Measurements from ENCODE around the gene TADA1. TPM values are rescaled to one million over a fixed set of nuclear protein-coding genes. Genes with fewer than 3 reads are reported as not detected.
A peak's percentile ranks its signal among the peaks of the same experiment; 100 is the strongest.
"Not testable (repeated sequence)": the region's sequence is repeated elsewhere in the genome, so short reads cannot be mapped to it uniquely, and the experiment has no call there.

Gene TADA1
- total RNA-seq, 2 experiments from 2014 or later, result 19.2 to 21.4 TPM

DNA sequence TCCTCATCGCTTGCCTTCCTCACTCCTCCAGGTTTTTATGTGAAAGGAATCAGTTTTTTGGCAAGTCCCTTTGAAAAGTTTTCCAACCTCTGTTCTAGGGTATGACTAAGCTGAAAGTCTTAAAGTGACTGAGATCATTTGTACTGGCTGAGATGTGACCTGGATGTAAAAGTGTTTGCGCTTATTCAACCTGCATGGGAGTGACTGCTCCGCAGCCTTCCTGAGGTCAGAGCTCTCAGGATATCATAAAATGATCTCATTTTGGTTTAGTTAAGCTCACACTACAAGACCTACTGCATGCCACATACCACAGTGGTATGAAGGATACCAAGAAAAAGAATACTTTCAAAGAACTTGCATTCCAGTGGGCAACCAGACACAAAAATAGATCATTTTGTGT is 29.8 kb upstream of the TADA1 start:
- peaks cover 5% of the 10 kb centered on the region for H3K4me1 Mint-ChIP-seq
- H3K4me3 Mint-ChIP-seq, result no peak overlapping the region
- peaks cover 2% of the 10 kb centered on the region for H3K9me3 Mint-ChIP-seq
- H3K27ac Mint-ChIP-seq, result no peak overlapping the region
- DNase-seq, result no peak
- no peaks in the 10 kb centered on the region for H3K36me3 Mint-ChIP-seq
- no peaks in the 10 kb centered on the region for H3K27me3 Mint-ChIP-seq

DNA sequence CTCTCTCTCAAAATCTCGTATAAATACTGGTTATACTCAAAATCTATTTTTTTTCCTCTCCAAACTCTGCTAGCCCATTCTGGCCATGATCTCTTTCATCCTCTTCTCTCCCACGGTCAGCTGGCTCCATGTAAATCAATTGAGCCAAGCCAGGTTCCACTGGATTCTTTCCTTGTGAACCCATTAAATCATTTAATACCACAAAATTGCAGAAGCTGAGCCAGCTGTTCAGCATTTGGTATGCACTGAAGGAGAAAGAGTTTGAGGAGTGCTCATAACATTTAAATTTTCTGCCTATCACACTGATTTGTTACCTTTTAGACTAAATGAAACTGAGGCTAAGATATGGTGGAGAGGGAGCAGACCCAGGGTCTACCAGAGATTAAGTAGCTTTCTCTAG is 29.1 kb upstream of the TADA1 start:
- H3K4me3 Mint-ChIP-seq, result no peak overlapping the region
- H3K27me3 Mint-ChIP-seq, result no peaks in the 10 kb centered on the region
- no peaks in the 10 kb centered on the region for H3K36me3 Mint-ChIP-seq
- peaks cover 4% of the 10 kb centered on the region for H3K4me1 Mint-ChIP-seq
- no peaks in the 10 kb centered on the region for H3K9me3 Mint-ChIP-seq
- H3K27ac Mint-ChIP-seq, result no peak overlapping the region
- no peak for DNase-seq

DNA sequence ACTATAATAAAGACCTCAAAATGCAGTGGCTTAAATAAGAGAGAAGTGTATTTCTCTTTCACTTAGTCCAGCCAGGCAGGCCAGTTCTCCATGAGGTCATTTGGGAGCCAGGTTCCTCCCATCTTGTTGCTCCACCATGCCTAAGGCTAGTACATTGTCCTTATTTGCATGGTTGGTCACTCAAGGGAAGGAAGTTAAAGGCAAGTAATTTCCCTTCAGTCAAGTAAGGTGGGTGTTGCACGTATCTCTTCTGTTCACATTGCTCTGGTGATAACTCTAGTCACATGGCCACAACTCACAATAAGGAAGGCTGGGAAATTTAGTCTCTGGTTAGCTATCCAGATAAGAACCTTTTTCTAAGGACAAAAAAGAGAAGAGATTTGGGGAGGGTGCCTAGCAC is 27.2 kb upstream of the TADA1 start:
- H3K4me3 Mint-ChIP-seq, result no peak overlapping the region
- H3K36me3 Mint-ChIP-seq, result peaks cover 2% of the 10 kb centered on the region
- peaks cover 4% of the 10 kb centered on the region for H3K4me1 Mint-ChIP-seq
- DNase-seq, result no peak
- H3K27ac Mint-ChIP-seq, result no peak overlapping the region
- H3K9me3 Mint-ChIP-seq, result peaks cover 3% of the 10 kb centered on the region
- no peaks in the 10 kb centered on the region for H3K27me3 Mint-ChIP-seq

GRCh38 chr1:166902279-166902678 is 26.2 kb upstream of the TADA1 start:
- peaks cover 4% of the 10 kb centered on the region for H3K4me1 Mint-ChIP-seq
- H3K27me3 Mint-ChIP-seq, result no peaks in the 10 kb centered on the region
- H3K4me3 Mint-ChIP-seq, result no peak overlapping the region
- DNase-seq, result no peak
- H3K9me3 Mint-ChIP-seq, result peaks cover 5% of the 10 kb centered on the region
- H3K36me3 Mint-ChIP-seq, result peaks cover 3% of the 10 kb centered on the region
- no peak overlapping the region for H3K27ac Mint-ChIP-seq

DNA sequence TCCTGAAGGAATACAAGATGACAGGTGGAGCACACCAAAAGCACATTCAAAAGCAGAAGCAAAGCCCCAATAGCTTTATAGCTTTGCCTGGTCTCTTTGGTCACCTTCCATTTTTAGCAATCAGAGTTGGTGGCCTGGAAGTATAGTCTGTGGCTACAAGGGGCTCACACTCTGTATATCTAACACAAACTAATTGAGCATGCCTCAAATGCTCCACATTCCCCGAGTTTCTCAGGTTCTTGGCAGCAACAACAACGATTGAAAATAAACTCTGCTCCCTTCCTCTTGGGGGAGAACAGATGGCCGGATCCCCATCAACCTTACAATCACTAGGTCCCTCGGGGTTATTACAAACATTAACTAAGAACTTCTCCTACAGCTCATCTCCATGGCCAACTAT is 24.9 kb upstream of the TADA1 start:
- Mint-ChIP-seq H3K4me1 (peaks cover 2% of the 10 kb centered on the region), H3K27ac (no peak overlapping the region), H3K27me3 (no peaks in the 10 kb centered on the region), H3K36me3 (peaks cover 9% of the 10 kb centered on the region), H3K4me3 (no peak overlapping the region), H3K9me3 (peaks cover 8% of the 10 kb centered on the region)
- DNase-seq, result no peak

DNA sequence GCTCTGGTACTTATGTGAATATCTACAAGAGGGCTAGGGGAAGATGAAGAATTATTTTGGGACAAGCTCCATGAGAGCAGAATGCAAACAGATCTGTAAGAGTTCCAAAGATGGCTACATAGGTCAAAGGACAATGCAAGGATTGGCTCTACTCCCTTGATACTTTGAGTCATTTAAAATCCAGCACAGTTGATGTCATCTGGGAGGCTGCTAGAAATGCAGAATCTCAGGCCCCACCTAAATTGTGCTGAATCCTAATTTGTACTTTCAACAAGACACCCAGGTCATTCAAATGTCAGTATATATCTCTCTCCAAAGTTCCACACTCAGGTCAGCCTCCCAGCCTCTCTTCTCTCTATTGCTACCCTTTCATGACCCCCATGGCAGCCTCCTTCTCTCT is 23.7 kb upstream of the TADA1 start:
- peaks cover 8% of the 10 kb centered on the region for H3K9me3 Mint-ChIP-seq
- H3K4me3 Mint-ChIP-seq, result no peak overlapping the region
- peaks cover 11% of the 10 kb centered on the region for H3K36me3 Mint-ChIP-seq
- no peak overlapping the region for H3K27ac Mint-ChIP-seq
- DNase-seq, result no peak
- H3K4me1 Mint-ChIP-seq, result peaks cover 2% of the 10 kb centered on the region
- H3K27me3 Mint-ChIP-seq, result no peaks in the 10 kb centered on the region

GRCh38 chr1:166895766-166896165 is 19.7 kb upstream of the TADA1 start:
- Mint-ChIP-seq H3K27me3 (no peaks in the 10 kb centered on the region), H3K9me3 (peaks cover 8% of the 10 kb centered on the region), H3K27ac (no peak overlapping the region), H3K4me1 (no peaks in the 10 kb centered on the region), H3K36me3 (peaks cover 11% of the 10 kb centered on the region), H3K4me3 (no peak overlapping the region)
- no peak for DNase-seq

GRCh38 chr1:166889776-166890175 is 13.7 kb upstream of the TADA1 start:
- Mint-ChIP-seq H3K36me3 (no peaks in the 10 kb centered on the region), H3K4me1 (peaks cover 5% of the 10 kb centered on the region), H3K27me3 (peaks cover 16% of the 10 kb centered on the region), H3K9me3 (no peaks in the 10 kb centered on the region), H3K27ac (no peak overlapping the region), H3K4me3 (no peak overlapping the region)
- DNase-seq, result no peak

DNA sequence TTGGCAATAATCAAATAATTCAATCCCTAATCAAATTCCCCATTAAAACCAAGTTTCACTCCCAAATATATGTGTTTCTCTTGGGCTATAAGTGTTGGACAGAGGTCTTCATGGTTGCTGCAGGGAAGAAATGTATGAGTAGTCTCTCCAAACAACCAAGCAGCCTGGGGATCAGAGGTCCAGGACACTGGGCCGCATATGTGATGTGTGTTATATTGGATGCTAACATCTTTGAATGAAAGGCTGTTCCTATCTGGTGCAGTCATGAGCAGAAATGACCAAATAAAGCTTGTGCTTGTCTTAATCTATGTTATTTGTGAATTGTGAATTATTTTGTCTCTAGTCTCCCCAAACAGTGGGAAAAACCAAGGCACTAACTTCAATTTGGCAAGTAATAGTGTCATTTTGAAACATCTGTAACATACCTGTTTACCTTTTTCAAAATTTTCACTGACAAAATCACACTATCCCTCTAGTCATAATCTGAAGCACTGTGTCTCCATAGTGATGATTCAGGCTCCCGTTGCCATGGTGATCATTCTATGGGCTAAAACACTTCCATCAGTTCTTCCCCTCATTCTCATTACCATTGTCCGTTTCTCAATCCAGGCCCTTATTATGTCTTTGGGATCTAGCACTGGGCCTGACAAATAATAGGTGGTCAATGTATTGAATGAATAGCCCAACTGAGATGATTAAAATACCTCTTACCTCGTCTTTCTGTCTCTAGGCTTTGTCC is 12.5 kb upstream of the TADA1 start:
- no peaks in the 10 kb centered on the region for H3K9me3 Mint-ChIP-seq
- no peak overlapping the region for H3K27ac Mint-ChIP-seq
- H3K36me3 Mint-ChIP-seq, result no peaks in the 10 kb centered on the region
- H3K4me3 Mint-ChIP-seq, result no peak overlapping the region
- no peak for DNase-seq
- peaks cover 28% of the 10 kb centered on the region for H3K27me3 Mint-ChIP-seq
- H3K4me1 Mint-ChIP-seq, result peaks cover 11% of the 10 kb centered on the region

- no peaks in the 10 kb centered on the region for H3K9me3 Mint-ChIP-seq
- no peak overlapping the region for H3K4me3 Mint-ChIP-seq
- H3K27me3 Mint-ChIP-seq, result peaks cover 33% of the 10 kb centered on the region
- H3K4me1 Mint-ChIP-seq, result peaks cover 12% of the 10 kb centered on the region
- no peak for DNase-seq
- no peak overlapping the region for H3K27ac Mint-ChIP-seq
- no peaks in the 10 kb centered on the region for H3K36me3 Mint-ChIP-seq
Observed at GRCh38 chr1:166884971-166885370, 8.9 kb upstream of the TADA1 start.

GRCh38 chr1:166884040-166884642 is 8.1 kb upstream of the TADA1 start:
- peak; percentile 40 for DNase-seq
- Mint-ChIP-seq H3K27ac (no peak overlapping the region), H3K27me3 (peaks cover 33% of the 10 kb centered on the region), H3K36me3 (no peaks in the 10 kb centered on the region), H3K9me3 (no peaks in the 10 kb centered on the region), H3K4me1 (peaks cover 12% of the 10 kb centered on the region), H3K4me3 (peak overlapping the region; percentile 10)

GRCh38 chr1:166882893-166883292 is 6.8 kb upstream of the TADA1 start:
- no peaks in the 10 kb centered on the region for H3K36me3 Mint-ChIP-seq
- peaks cover 33% of the 10 kb centered on the region for H3K27me3 Mint-ChIP-seq
- no peak for DNase-seq
- H3K9me3 Mint-ChIP-seq, result peaks cover 4% of the 10 kb centered on the region
- H3K27ac Mint-ChIP-seq, result no peak overlapping the region
- H3K4me3 Mint-ChIP-seq, result no peak overlapping the region
- peaks cover 12% of the 10 kb centered on the region for H3K4me1 Mint-ChIP-seq

DNA sequence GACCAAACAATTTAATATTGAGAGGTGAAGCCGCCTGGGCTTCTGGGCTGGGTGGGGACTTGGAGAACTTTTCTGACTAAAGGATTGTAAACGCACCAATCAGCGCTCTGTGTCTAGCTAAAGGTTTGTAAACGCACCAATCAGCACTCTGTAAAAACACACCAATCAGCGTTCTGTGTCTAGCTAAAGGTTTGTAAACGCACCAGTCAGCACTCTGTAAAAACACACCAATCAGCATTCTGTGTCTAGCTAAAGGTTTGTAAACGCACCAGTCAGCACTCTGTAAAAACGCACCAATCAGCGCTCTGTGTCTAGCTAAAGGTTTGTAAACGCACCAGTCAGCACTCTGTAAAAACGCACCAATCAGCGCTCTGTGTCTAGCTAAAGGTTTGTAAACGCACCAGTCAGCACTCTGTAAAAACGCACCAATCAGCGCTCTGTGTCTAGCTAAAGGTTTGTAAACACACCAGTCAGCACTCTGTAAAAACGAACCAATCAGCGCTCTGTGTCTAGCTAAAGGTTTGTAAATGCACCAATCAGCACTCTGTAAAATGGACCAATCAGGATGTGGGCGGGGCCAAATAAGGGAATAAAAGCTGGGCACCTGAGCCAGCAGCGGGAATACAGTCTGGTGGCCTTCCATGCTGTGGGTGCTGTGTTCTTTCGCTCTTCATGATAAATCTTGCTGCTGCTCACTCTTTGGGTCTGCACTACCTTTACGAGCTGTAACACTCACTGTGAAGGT is 2.3 kb upstream of the TADA1 start:
- H3K4me1 Mint-ChIP-seq, result peaks cover 20% of the 10 kb centered on the region
- DNase-seq, result not testable (repeated sequence)

GRCh38 chr1:166876540-166876838 is 425 bp upstream of the TADA1 start:
- peak overlapping the region; percentile 99 for H3K27ac Mint-ChIP-seq
- H3K27me3 Mint-ChIP-seq, result peaks cover 6% of the 10 kb centered on the region
- no peak for DNase-seq
- H3K4me1 Mint-ChIP-seq, result peaks cover 33% of the 10 kb centered on the region
- peak overlapping the region; percentile 97 for H3K4me3 Mint-ChIP-seq
- peaks cover 7% of the 10 kb centered on the region for H3K9me3 Mint-ChIP-seq
- peaks cover 14% of the 10 kb centered on the region for H3K36me3 Mint-ChIP-seq

More for the DNA sequence above, 2.3 kb upstream of the TADA1 start:
- not testable (repeated sequence) for H3K4me3 Mint-ChIP-seq, H3K9me3 Mint-ChIP-seq, H3K36me3 Mint-ChIP-seq, H3K27ac Mint-ChIP-seq
- peaks cover 12% of the 10 kb centered on the region for H3K27me3 Mint-ChIP-seq

- peaks cover 7% of the 10 kb centered on the region for H3K9me3 Mint-ChIP-seq
Observed at GRCh38 chr1:166875302-166875733, 746 bp downstream of the TADA1 start.

More at GRCh38 chr1:166875302-166875733, 746 bp downstream of the TADA1 start:
- Mint-ChIP-seq H3K27ac (peak overlapping the region; percentile 75), H3K36me3 (peaks cover 14% of the 10 kb centered on the region), H3K27me3 (peaks cover 6% of the 10 kb centered on the region), H3K4me3 (peak overlapping the region; percentile 97), H3K4me1 (peaks cover 43% of the 10 kb centered on the region)
- no peak for DNase-seq

All from activated naive CD8-positive, alpha-beta T cell treated with anti-CD3 and anti-CD28 coated beads for 36 hours (primary cell).